GM06990 (cell line): Measurements from ENCODE around the gene ROR2.

Experiments
- DNase-seq: peaks from one replicate; pipeline ENCODE4 v3.0.0-alpha.2; 2011; ENCODE audit not compliant: insufficient read length; ENCODE audit errors: extremely low read depth
- H3K27me3 ChIP-seq: replicated peaks from 2 replicates; pipeline ENCODE4 v1.6.0; 2011; ENCODE audit warnings: low read length; ENCODE audit not compliant: control insufficient read depth, insufficient read depth
- H3K36me3 ChIP-seq: 2 replicates; pipeline ENCODE4 v1.5.1; 2011; ENCODE audit warnings: low read length; ENCODE audit not compliant: control insufficient read depth, insufficient read depth
- H3K4me3 ChIP-seq: replicated peaks from 2 replicates; pipeline ENCODE4 v1.5.1; 2011; ENCODE audit warnings: low read depth, mild to moderate bottlenecking, control low read depth, low read length
- TF ChIP-seq, protein P1 (sequence below): IDR thresholded peaks from 2 replicates; pipeline ENCODE4 v1.5.1; 2011; ENCODE audit warnings: low read length, control low read depth, mild to moderate bottlenecking, inconsistent platforms; ENCODE audit not compliant: insufficient read depth, poor library complexity, severe bottlenecking

Gene ROR2

DNA sequence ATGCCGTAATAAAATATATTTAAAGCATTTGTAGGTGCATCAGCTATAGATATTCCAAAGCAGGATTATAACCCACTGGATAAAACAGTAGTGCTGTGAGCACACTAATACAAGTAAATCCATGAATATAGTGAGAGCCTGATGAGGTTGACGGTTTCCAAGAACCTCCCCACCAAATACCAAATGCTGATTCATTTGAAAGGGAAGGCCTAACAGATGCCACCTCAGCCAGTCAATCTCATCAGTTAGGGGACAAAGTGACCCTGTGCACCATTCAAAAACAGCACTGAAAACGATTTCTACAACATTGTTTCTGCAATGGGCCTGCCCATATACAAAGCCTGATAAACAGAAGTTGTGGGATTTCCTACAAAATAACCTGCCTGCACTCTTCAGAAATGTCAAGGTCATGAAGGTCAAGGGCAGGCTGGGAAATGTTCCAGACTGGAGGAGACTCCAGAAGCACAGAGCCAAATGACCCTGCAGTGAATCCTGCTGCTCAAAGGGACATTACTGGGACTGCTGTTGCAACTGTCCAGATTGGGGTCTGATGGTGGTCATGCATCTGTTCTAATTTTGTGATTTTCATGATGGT, 69.6 kb downstream of the ROR2 start:
- H3K36me3 ChIP-seq: no peaks in the 10 kb centered on the region
- H3K4me3 ChIP-seq: no peak overlapping the region
- H3K27me3 ChIP-seq: no peaks in the 10 kb centered on the region; the same call in 1 of the 2 replicates
- TF ChIP-seq, protein P1, sequence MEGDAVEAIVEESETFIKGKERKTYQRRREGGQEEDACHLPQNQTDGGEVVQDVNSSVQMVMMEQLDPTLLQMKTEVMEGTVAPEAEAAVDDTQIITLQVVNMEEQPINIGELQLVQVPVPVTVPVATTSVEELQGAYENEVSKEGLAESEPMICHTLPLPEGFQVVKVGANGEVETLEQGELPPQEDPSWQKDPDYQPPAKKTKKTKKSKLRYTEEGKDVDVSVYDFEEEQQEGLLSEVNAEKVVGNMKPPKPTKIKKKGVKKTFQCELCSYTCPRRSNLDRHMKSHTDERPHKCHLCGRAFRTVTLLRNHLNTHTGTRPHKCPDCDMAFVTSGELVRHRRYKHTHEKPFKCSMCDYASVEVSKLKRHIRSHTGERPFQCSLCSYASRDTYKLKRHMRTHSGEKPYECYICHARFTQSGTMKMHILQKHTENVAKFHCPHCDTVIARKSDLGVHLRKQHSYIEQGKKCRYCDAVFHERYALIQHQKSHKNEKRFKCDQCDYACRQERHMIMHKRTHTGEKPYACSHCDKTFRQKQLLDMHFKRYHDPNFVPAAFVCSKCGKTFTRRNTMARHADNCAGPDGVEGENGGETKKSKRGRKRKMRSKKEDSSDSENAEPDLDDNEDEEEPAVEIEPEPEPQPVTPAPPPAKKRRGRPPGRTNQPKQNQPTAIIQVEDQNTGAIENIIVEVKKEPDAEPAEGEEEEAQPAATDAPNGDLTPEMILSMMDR: no peak
- DNase-seq: no peak

DNA sequence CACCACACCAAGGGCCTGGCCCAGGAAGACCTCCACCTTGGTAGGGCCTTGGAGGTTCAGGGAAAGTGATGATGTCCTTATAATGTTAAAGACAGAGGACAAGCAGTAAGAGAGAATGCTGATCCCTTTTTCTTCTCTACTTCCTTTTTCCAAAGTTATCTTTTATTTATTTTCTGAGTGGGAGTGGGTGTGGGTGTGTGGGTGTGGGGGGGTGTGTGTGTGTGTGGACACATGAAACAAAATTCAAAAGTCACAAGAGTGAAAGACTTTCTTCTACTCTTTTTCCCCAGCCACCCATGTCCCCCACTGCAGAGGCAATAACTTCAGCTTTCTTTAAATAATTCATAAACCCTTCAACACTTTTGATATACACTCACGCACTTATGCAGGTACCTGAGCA, 70.8 kb downstream of the ROR2 start:
- Histone ChIP-seq H3K27me3 (no peaks in the 10 kb centered on the region; the same call in 1 of the 2 replicates), H3K4me3 (no peak overlapping the region), H3K36me3 (no peaks in the 10 kb centered on the region)
- DNase-seq: no peak
- TF ChIP-seq, protein P1: no peak

DNA sequence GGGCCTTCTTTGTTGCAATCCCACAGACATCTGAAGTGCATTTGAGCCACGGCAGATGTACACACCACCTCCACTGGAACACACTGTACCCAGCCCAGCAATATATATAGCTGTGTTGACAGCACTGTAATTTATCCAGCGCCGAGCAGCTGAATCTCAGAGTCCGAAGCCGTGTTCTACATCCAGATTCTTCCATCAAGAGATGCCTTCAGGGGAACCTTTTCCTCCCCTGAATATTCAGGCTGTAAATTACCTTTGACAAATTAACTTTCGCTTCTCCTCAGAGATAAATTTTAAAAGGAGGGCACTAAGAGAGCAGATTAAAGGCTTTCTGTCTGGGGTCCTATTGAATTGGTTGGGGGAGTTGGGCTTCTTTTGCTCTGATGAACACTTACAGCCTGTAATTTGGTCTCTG, 76.4 kb downstream of the ROR2 start:
- Histone ChIP-seq H3K4me3 (no peak overlapping the region), H3K27me3 (no peaks in the 10 kb centered on the region; the same call in none of the 2 replicates), H3K36me3 (no peaks in the 10 kb centered on the region)
- no peak for DNase-seq
- TF ChIP-seq, protein P1: no peak

DNA sequence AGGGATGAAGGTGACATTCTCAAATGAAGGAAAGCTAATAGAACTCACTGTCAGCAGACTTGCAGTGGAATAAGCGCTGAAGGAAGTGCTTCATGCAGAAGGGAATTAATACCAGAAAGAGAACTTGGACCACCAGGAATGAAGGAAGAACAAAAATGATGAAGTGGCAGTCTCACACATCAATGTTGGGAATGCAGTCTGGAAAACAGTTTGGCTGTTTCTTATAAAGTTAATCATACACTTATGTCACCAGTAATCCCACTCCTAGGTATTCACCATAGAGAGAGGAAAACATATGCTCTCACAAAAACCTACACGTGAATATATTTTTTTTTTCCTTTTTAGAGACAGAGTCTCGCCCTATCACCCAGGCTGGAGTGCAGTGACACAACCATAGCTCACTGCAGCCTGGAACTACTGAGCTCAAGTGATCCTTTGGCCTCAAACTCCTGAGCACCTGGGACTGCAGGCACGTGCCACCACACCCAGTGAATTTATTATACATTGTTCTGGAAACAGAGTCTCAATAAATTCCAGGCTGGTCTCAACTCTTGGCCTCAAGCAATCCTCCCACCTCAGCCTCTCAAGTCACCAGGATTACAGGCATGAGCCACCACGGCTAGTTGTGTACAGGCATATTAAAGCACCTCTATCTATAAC, 81.2 kb downstream of the ROR2 start:
- DNase-seq: no peak
- H3K27me3 ChIP-seq: peaks cover 1% of the 10 kb centered on the region
- H3K36me3 ChIP-seq: no peaks in the 10 kb centered on the region
- no peak overlapping the region for H3K4me3 ChIP-seq
- TF ChIP-seq, protein P1: no peak

DNA sequence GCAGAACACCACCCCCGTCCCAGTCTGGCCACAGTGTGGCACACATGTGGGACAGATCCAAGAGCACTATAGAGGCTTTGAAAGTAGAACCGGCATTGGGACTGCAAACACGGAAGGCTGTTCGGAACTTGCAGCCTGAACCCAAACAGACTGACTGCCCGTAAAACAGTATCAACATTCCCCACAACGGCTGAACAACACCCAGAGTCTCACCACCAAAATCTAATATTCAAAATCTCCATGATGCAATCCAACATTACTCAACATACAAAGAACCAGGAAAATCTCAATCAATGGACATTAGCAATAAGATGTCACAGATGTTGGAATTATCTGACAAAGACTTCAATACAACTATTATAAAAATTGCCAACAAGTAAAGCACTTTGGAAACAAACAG, 82.3 kb downstream of the ROR2 start:
- TF ChIP-seq, protein P1: no peak
- H3K36me3 ChIP-seq: no peaks in the 10 kb centered on the region
- DNase-seq: no peak
- no peak overlapping the region for H3K4me3 ChIP-seq
- peaks cover 1% of the 10 kb centered on the region for H3K27me3 ChIP-seq
